ENCODE results near the gene POMGNT2.

POMGNT2 gene

DNA sequence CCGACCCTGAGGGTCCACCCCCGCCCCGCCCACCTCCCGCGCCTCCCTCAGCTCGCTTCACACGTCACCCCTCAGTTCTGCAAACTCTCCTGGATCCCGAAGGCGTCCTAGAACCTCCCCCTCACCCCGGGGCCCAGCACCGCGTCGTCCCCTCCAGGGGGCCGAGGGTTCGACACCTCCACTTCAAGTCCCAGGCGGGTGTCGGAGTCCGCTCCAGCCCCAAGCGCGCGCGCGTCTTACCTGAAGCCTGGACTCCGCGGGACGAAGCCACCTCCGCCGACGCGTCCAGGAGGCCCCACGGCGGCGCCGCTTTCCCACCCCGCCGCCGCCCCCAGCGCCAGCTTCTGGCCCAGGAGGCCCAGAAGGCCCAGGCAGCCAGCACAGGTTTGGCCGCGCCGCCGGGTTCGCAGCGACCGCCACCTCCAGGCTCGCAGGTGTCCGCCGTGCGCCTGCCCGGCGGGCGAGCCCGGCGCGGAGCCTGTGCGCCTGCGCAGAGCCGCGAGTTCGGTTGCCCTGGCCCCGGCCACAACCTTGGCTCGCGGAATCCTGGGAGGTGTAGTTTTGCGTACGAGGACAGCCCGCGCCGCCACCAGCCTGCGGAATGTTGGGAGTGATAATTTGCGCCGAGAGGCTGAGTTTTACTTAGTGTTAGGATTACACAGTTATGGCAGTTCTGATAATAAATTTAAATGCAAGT is at the start of gene POMGNT2:
Gene POMGNT2, minus strand, starts transcription at position 484 of the 697 bp plus-strand sequence. CDS start 24,648 bp downstream, outside the sequence.
- peak; percentile 94 for ATAC-seq
- peak; percentile 92 for DNase-seq

GRCh38 chr3:43154980-43155379 is 49.1 kb upstream of the POMGNT2 start:
- ATAC-seq (no peak), DNase-seq (no peak)

DNA sequence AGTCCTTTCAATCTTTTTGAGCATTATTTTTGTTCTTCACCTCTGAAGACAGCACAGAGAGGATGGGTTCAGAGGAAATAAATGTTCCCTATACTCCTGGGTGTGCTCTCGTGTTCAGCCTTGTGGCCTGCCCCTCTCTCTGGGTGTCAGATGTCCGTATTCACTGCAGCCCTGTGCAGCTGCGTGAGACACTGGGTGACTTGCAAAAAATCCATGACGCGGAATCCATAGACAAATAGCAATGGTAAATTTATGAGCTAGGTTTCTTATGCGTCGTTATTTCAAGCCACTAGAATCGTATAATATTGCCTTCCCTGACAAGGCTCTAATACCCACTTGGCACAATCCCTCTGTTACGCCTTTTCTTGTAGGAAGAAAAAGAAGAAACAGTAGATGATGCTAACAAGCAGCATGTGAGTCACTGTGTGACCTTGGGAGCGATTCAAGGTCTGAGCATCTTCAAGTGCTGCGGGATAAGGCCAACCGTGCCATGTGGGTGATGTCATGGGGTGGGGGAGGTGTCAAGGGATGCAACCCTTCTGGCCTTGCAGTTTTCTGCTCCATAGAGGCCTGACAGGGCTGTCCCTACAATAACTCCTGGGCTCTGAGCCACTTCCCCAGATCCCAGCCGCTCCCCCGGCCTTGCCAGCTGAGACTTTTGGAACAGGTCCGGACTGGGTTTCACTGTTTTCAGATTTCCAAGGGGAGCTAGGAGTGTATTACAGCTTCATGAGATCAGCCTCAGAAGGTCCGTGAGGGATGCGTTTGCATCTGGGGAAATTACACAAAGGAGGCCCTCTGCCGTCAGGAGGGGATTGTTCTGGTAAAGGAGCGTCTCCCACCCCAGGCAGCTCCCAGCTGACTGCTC is 47.6 kb upstream of the POMGNT2 start:
- DNase-seq (no peak), ATAC-seq (no peak)

- DNase-seq (no peak), ATAC-seq (no peak)
Measured at GRCh38 chr3:43152649-43153048, 46.8 kb upstream of the POMGNT2 start.

DNA sequence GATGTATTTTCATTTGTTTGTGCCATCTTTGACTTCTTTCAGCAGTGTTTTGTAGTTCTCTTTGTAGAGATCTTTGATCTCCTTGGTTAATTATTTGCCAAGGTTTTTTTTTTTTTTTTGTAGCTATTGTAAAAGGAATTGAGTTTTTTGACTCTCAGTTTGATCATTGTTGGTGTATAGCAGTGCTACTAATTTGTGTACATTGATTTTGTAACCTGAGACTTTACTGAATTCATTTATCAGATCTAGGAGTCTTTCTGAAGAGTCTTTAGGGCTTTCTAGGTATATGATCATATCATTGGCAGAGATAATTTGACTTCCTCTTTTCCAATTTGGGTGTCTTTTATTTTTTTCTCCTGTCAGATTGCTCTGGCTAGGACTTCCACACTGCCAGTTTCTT is 42.2 kb upstream of the POMGNT2 start:
- no peak for ATAC-seq
- DNase-seq: no peak

GRCh38 chr3:43146599-43146998 is 40.7 kb upstream of the POMGNT2 start:
- ATAC-seq: no peak
- DNase-seq: no peak

- no peak for ATAC-seq
- no peak for DNase-seq
Measured at GRCh38 chr3:43144761-43145490, 39.0 kb upstream of the POMGNT2 start.

DNA sequence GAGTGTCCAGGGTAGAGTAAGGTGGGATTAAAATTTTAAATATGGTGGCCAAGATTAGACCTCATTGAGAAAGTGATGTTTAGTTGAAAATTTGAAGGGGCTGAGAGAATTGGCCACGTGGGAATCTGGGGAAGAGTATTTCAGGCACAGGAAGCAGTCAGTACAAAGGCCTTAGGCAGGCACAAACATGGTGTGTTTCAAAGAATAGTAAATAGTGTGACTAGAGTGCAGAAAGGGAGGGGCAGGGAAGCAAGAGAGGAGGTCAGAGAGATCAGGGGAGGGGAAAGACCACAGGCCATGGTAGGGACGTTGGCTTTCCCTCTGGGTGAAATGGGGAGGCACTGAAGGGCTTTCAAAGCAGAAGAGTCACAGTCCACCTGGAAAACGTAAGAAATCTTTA is 36.6 kb upstream of the POMGNT2 start:
- ATAC-seq: no peak
- no peak for DNase-seq

GRCh38 chr3:43138488-43139231 is 32.8 kb upstream of the POMGNT2 start:
- DNase-seq (no peak), ATAC-seq (no peak)

DNA sequence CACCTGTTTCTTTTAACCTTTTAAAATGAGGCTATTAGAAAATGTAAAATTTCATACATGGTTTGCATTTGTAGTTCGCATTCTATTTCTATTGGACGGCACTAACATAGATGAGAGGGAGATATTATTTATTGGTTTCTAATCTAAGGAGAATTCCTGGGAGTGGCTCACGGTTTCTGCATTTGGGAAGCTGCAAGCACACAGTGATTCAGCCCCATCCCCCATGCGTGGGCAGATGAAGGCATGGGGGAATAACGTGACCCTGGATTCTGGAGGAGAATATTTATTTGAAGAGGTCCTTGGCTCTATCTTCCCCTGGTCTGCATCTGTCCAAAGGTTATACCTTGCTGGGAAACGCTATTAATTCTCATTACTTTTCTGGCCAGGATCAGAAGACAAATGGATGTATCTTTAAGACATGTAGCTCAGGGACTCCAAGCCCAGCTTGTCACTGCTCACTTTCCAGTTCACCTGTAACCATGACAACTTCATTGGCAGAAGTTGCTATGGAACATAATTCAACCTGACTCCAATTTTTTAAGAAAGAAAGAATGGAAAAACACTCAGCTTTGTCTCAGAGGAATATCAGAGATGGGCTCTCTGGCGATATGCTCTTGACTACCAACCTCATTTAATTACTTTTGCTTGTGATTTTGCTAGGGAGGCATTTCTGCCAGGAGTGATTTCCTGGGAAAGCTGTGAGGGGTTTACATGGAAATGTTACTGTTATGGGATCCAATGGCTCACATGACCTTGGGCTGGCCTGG is 27.2 kb upstream of the POMGNT2 start:
- DNase-seq: no peak
- ATAC-seq: no peak

GRCh38 chr3:43132193-43132592 is 26.3 kb upstream of the POMGNT2 start:
- DNase-seq: no peak
- no peak for ATAC-seq

GRCh38 chr3:43128464-43128863 is 22.6 kb upstream of the POMGNT2 start:
- ATAC-seq: no peak
- DNase-seq: no peak

DNA sequence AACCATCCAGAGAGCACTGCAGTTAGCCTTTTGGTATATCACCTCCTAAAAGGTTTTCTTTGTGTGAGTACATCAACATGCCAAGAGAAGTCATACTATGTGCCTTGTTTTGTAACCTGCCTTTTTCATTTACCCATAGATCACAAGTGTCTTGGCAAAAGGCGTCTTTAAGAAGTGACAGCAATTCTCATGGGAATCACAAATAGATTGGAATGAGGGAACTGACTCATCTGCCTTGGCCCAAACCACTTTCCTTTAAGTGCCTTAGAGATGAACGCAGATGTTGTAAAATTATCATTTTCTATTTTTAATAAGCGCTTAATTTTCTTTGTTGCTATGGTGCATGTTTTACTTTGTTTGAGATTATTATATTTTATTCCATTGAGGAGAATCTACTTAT is 20.7 kb upstream of the POMGNT2 start:
- no peak for DNase-seq
- ATAC-seq: no peak

DNA sequence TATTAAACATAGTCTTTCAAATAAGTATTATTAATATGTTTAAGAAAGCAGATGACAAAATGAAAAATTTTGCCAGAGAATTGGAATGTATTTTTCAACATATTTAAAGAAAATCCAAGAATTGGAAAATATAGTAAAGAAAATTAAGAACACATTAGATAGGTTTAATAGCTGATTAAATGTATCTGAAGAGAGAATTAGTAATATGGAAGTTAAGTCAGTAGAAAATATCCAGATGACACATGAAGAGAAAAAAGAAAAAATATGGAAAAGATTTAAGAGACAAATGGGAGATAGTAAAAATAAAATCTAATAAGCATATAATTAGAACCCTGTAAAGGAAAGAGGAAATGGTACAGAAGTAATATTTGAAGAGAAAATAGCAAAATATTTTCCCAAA is 18.0 kb upstream of the POMGNT2 start:
- DNase-seq: no peak
- no peak for ATAC-seq

DNA sequence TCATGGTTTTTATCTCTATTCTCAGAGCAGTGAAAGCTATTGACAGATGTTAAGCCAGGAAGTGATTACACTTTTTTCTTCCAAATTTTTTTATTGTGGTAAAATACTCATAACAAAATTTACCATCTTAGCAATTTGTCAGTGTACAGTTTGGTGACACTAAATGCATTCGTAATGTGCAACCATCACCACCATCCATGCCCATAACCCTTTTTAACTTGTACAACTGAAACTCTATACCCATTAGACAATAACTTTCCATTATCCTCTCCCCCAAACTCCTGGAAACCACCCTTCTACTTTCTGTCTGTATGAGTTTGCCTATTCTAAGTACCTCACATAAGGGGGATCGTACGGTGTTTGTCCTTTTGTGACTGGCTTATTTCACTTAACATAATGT is 15.1 kb upstream of the POMGNT2 start:
- DNase-seq (no peak), ATAC-seq (peak; percentile 23)

- no peak for DNase-seq
- no peak for ATAC-seq
Measured at GRCh38 chr3:43117257-43117656, 11.4 kb upstream of the POMGNT2 start.

DNA sequence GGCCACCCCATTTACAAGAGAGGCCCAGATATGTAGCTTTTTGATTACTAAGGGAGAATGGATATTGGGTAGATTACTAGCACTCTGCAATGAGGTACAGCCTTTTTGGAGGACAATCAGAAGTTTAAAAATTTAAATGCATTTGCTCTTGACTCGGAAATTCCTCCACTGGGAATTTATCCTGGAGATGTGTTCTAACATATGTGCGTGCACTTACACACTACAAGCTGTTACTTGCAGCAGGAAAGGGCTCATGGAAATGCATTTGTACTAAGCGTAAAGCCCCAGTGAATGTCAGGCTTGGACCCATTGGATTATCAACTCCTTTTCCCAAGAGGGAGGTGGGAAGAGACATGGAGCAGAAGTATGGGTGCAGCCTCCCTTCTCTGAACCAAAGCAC is 7.8 kb upstream of the POMGNT2 start:
- ATAC-seq (no peak), DNase-seq (no peak)

- ATAC-seq (no peak), DNase-seq (no peak)
Measured at GRCh38 chr3:43106293-43106628, 382 bp upstream of the POMGNT2 start.

- peak; percentile 33 for DNase-seq
- ATAC-seq: no peak
Measured at GRCh38 chr3:43104660-43105595, 951 bp downstream of the POMGNT2 start.

DNA sequence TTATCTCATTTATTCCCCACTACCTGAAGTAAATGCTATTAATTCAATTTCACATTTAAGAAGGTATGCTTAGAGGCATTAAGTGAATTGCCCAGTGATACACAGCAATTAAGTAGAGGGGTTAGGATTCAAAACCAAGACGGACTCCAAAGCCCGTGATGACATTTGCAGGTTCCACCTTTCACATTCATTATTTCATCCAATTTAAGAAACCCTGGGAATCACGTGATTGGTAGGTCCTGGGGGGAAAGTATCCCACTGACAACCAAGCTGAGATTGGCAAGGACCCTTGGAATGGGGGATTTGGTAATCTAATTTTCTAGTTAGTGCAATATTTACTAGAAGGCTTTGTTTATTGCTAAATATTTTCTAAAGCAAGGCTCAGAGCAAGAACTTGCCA is 1.8 kb downstream of the POMGNT2 start:
- ATAC-seq: no peak
- DNase-seq: no peak

Data from stimulated activated naive CD8-positive, alpha-beta T cell treated with anti-CD3 and anti-CD28 coated beads, Interleukin-15, Interleukin-2, amounts not matched to agents 100 U/mL and 50 U/mL, for 24 hours (primary cell).